GM12892 (cell line): ENCODE results near the gene SLC30A2.

ENCODE experiments used
- POLR2A ChIP-seq: IDR thresholded peaks from 2 replicates; pipeline ENCODE4 v1.6.1; 2011; ENCODE audit warnings: low read depth, low read length, control low read depth
- POLR2AphosphoS5 ChIP-seq: IDR thresholded peaks from 2 replicates; pipeline ENCODE4 v1.6.1; 2011; ENCODE audit warnings: low read depth, low read length, control low read depth
- TAF1 ChIP-seq: IDR thresholded peaks from 2 replicates; pipeline ENCODE4 v1.6.1; 2011; ENCODE audit warnings: low read depth, mild to moderate bottlenecking, control low read depth, low read length, borderline replicate concordance

- TF ChIP-seq POLR2A (no peak), POLR2AphosphoS5 (no peak), TAF1 (no peak)
These were observed 20.9 kb downstream of the SLC30A2 start for GRCh38 chr1:26025060-26025459.
